K562 (cell line): ENCODE data around the gene CAPN13.

Experiments
- CSDE1 ChIP-seq, 2 experiments: fragments of 450-650 bp; IDR thresholded peaks; 2 replicates each; pipeline ENCODE4 v1.6.1; 2016; ENCODE audit warnings: mild to moderate bottlenecking in 1 of 2
- EP300 ChIP-seq: IDR thresholded peaks from 2 replicates; pipeline ENCODE4 v1.6.1; 2012; ENCODE audit warnings: low read length, improper control_type of control experiment
- JUN ChIP-seq, 2 experiments: sonication (generic) in 1 of 2; formaldehyde crosslinking in 1 of 2; IDR thresholded peaks; 2 replicates each; pipeline versions ENCODE4 v1.6.1 to v1.8.0; 2012 to 2022; ENCODE audit warnings: borderline replicate concordance in 2 of 2, mild to moderate bottlenecking in 2 of 2, improper control_type of control experiment in 1 of 2, low read depth in 1 of 2, low read length in 1 of 2, missing genetic modification reagents in 1 of 2
- MTF1 ChIP-seq: fragments of 250-450 bp; sonication (Bioruptor Pico); IDR thresholded peaks from 2 replicates; pipeline ENCODE4 v1.9.0; 2021; ENCODE audit warnings: moderate library complexity, mild to moderate bottlenecking, inconsistent platforms, borderline replicate concordance
- NCOA4 ChIP-seq: fragments of 450-650 bp; IDR thresholded peaks from 2 replicates; pipeline ENCODE4 v1.6.1; 2018; ENCODE audit warnings: mild to moderate bottlenecking; ENCODE audit not compliant: partially characterized antibody
- POLR2AphosphoS5 ChIP-seq: IDR thresholded peaks from 2 replicates; pipeline ENCODE4 v1.6.1; 2011; ENCODE audit warnings: mild to moderate bottlenecking, low read depth, low read length, moderate library complexity; ENCODE audit not compliant: control insufficient read depth, insufficient read depth
- PTBP1 ChIP-seq: fragments of 200-400 bp; formaldehyde crosslinking; IDR thresholded peaks from 2 replicates; pipeline ENCODE4 v1.6.1; 2017; ENCODE audit warnings: low read depth, low read length
- RBBP5 ChIP-seq: fragments of 200-600 bp; sonication (generic); IDR thresholded peaks from 2 replicates; pipeline ENCODE4 v1.6.1; 2012; ENCODE audit warnings: borderline replicate concordance, mild to moderate bottlenecking, low read length, control low read depth, inconsistent platforms; ENCODE audit not compliant: insufficient read depth, poor library complexity, severe bottlenecking
- SLC30A9 ChIP-seq: fragments of 250-450 bp; sonication (Bioruptor Pico); IDR thresholded peaks from 2 replicates; pipeline ENCODE4 v1.8.0; 2022; ENCODE audit warnings: mild to moderate bottlenecking, moderate library complexity
- ZBTB7A ChIP-seq: IDR thresholded peaks from 2 replicates; pipeline ENCODE4 v1.6.1; 2011; ENCODE audit warnings: low read depth, mild to moderate bottlenecking, low read length, moderate library complexity, borderline replicate concordance; ENCODE audit not compliant: control insufficient read depth
- TF ChIP-seq, protein P1 (sequence below): fragments of 450-650 bp; formaldehyde crosslinking; IDR thresholded peaks from 2 replicates; pipeline ENCODE4 v1.4.0; 2020; ENCODE audit warnings: mild to moderate bottlenecking, mixed read lengths
- TF ChIP-seq, protein P2 (sequence below): sonication (generic); formaldehyde crosslinking; IDR thresholded peaks from 2 replicates; pipeline ENCODE4 v1.8.0; 2022; ENCODE audit warnings: missing genetic modification reagents, mild to moderate bottlenecking, moderate library complexity, borderline replicate concordance

DNA sequence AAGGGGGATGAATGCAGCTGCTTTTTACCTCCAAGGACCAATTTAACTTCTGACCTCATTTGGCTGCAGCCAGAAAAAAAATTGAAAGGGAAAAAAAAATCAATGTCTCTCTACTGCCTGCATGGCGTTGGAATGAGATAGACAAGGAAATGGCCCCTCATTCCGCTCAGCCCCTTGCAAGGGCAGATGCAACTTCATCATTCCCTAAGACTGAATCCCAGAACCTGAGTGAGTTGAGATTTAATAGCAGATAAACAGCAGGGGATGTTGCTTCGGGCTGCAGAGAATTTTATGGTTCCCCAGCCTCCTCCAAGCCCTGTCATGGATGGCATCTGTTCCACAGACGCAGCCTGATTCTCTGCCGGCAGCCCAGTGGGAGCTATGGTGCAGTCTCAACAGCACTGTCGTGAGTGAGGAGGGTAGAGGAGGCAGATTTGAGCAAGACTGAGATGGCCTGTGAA lies 49.0 kb downstream of the CAPN13 start:
- TF ChIP-seq EP300 (no peak), RBBP5 (no peak), SLC30A9 (CRISPR knock-in tag) (no peak), POLR2AphosphoS5 (no peak), ZBTB7A (no peak), JUN (IDR thresholded peaks at IDR 0.05; ENCODE audit: borderline replicate concordance, low read depth, low read length) (no peak), JUN (CRISPR knock-in tag; IDR thresholded peaks at IDR 0.05; ENCODE audit: borderline replicate concordance) (no peak), MTF1 (CRISPR knock-in tag) (no peak), PTBP1 (no peak), NCOA4 (no peak), CSDE1 (IDR thresholded peaks at IDR 0.05) (no peak)
- TF ChIP-seq, protein P1, sequence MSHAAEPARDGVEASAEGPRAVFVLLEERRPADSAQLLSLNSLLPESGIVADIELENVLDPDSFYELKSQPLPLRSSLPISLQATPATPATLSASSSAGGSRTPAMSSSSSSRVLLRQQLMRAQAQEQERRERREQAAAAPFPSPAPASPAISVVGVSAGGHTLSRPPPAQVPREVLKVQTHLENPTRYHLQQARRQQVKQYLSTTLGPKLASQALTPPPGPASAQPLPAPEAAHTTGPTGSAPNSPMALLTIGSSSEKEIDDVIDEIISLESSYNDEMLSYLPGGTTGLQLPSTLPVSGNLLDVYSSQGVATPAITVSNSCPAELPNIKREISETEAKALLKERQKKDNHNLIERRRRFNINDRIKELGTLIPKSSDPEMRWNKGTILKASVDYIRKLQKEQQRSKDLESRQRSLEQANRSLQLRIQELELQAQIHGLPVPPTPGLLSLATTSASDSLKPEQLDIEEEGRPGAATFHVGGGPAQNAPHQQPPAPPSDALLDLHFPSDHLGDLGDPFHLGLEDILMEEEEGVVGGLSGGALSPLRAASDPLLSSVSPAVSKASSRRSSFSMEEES (CRISPR knock-in tag) = no peak
- TF ChIP-seq, protein P2, sequence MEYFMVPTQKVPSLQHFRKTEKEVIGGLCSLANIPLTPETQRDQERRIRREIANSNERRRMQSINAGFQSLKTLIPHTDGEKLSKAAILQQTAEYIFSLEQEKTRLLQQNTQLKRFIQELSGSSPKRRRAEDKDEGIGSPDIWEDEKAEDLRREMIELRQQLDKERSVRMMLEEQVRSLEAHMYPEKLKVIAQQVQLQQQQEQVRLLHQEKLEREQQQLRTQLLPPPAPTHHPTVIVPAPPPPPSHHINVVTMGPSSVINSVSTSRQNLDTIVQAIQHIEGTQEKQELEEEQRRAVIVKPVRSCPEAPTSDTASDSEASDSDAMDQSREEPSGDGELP (CRISPR knock-in tag) = no peak
